Osteocyte (in vitro differentiated cells): ENCODE data around the gene HAUS2. TPM values are rescaled to one million over a fixed set of nuclear protein-coding genes. Genes with fewer than 3 reads are reported as not detected.

Experiments
- DNase-seq: peaks from one replicate; pipeline ENCODE4 v3.0.0; 2021; ENCODE audit warnings: mixed read lengths; ENCODE audit not compliant: unreplicated experiment; ENCODE audit errors: extremely low spot score
- H3K27ac Mint-ChIP-seq: one replicate; pipeline ENCODE4 v1.8.0; 2021; ENCODE audit warnings: mild to moderate bottlenecking, mixed read lengths; ENCODE audit not compliant: unreplicated experiment
- H3K27me3 Mint-ChIP-seq: one replicate; pipeline ENCODE4 v1.8.0; 2021; ENCODE audit warnings: mixed read lengths; ENCODE audit not compliant: unreplicated experiment
- H3K36me3 Mint-ChIP-seq: one replicate; pipeline ENCODE4 v1.8.0; 2021; ENCODE audit warnings: mixed read lengths; ENCODE audit not compliant: unreplicated experiment
- H3K4me1 Mint-ChIP-seq: one replicate; pipeline ENCODE4 v1.8.0; 2021; ENCODE audit warnings: mixed read lengths; ENCODE audit not compliant: unreplicated experiment
- H3K4me3 Mint-ChIP-seq: one replicate; pipeline ENCODE4 v1.8.0; 2021; ENCODE audit warnings: mild to moderate bottlenecking, moderate library complexity, mixed read lengths; ENCODE audit not compliant: unreplicated experiment
- H3K9me3 Mint-ChIP-seq: one replicate; pipeline ENCODE4 v1.8.0; 2021; ENCODE audit warnings: mixed read lengths; ENCODE audit not compliant: unreplicated experiment
- CTCF ChIP-seq: fragments of 200-600 bp; sonication (generic); IDR thresholded peaks from 2 replicates; pipeline ENCODE4 v1.5.0; 2021; ENCODE audit warnings: antibody characterized with exemption, mild to moderate bottlenecking, moderate library complexity
- total RNA-seq: library from RNA; stranded (reverse); gene quantifications from 2 replicates; pipeline ENCODE4 v1.2.1, GENCODE V29; 2021

The HAUS2 gene
- total RNA-seq, 1 donor from 2014 or later, result 23.8 TPM

- H3K4me3 Mint-ChIP-seq, result no peak overlapping the region
- no peak overlapping the region for H3K27ac Mint-ChIP-seq
- H3K4me1 Mint-ChIP-seq, result peaks cover 14% of the 10 kb centered on the region
- peaks cover 5% of the 10 kb centered on the region for H3K36me3 Mint-ChIP-seq
- DNase-seq, result no peak
- TF ChIP-seq CTCF, result no peak
- H3K9me3 Mint-ChIP-seq, result no peaks in the 10 kb centered on the region
- no peaks in the 10 kb centered on the region for H3K27me3 Mint-ChIP-seq
Observed at GRCh38 chr15:42616107-42616506, 67.5 kb downstream of the HAUS2 start.

Other genes with a start within 250 kb of the HAUS2 start
- gene CAPN3, start 189.3 kb upstream of the HAUS2 start, total RNA-seq, result 5.1 and 5.6 TPM in 2 replicates
- gene ZNF106, start 57.7 kb upstream of the HAUS2 start, total RNA-seq, result 59.6 and 59.7 TPM in 2 replicates
- 72.7 and 84.7 TPM in 2 replicates for gene SNAP23, start 53.2 kb upstream of the HAUS2 start, total RNA-seq
- 38.9 and 40.3 TPM in 2 replicates for gene LRRC57, start within 50 bp of the HAUS2 start, total RNA-seq
- gene STARD9, start 26.8 kb downstream of the HAUS2 start, total RNA-seq, result 23.6 and 24.4 TPM in 2 replicates
- 15.6 and 24.0 TPM in 2 replicates for gene CDAN1, start 188.3 kb downstream of the HAUS2 start, total RNA-seq